GM12873 (cell line): ENCODE results near the gene MAST2.

Experiments
- CTCF ChIP-seq: IDR thresholded peaks from 2 replicates; pipeline ENCODE4 v1.5.1; 2012; ENCODE audit warnings: low read depth, mild to moderate bottlenecking, moderate library complexity, low read length, control low read depth; ENCODE audit not compliant: insufficient read depth; ENCODE audit errors: missing control alignments

The MAST2 gene

GRCh38 chr1:45911634-45912033 is 108.2 kb downstream of the MAST2 start:
- no peak for TF ChIP-seq CTCF

- TF ChIP-seq CTCF = no peak
These were observed 109.8 kb downstream of the MAST2 start for GRCh38 chr1:45913183-45913683.

GRCh38 chr1:45913731-45914501 is 110.5 kb downstream of the MAST2 start:
- no peak for TF ChIP-seq CTCF

- TF ChIP-seq CTCF = no peak
These were observed 111.4 kb downstream of the MAST2 start for GRCh38 chr1:45914836-45915235.

- no peak for TF ChIP-seq CTCF
These were observed 119.0 kb downstream of the MAST2 start for GRCh38 chr1:45922374-45922773.

GRCh38 chr1:45922813-45923212 is 119.4 kb downstream of the MAST2 start:
- TF ChIP-seq CTCF = no peak

GRCh38 chr1:45923343-45923742 is 119.9 kb downstream of the MAST2 start:
- TF ChIP-seq CTCF = no peak
